GM23338 (cell line): ENCODE results near the gene SF1. TPM values are rescaled to one million over a fixed set of nuclear protein-coding genes. Genes with fewer than 3 reads are reported as not detected.

Experiments used
- ATAC-seq: fragments of 200-7000 bp; cut with Tn5 transposase; 3 replicates; pipeline ENCODE4 v1.9.1; 2020
- DNase-seq: peaks from one replicate; pipeline ENCODE4 v3.0.0-alpha.2; 2015; ENCODE audit warnings: low spot score
- H2AFZ ChIP-seq: fragments of 200-600 bp; sonication (generic); 2 replicates; pipeline ENCODE4 v1.8.0; 2016; ENCODE audit warnings: antibody characterized with exemption, mild to moderate bottlenecking, moderate library complexity
- H3F3A ChIP-seq: fragments of 200-600 bp; sonication (generic); replicated peaks from 2 replicates; pipeline ENCODE4 v1.8.0; 2017; ENCODE audit warnings: antibody characterized with exemption, mixed run types, low read depth
- H3K27ac ChIP-seq: fragments of 200-600 bp; sonication (generic); 2 replicates; pipeline ENCODE4 v1.6.1; 2016; ENCODE audit warnings: low read depth
- H3K27me3 ChIP-seq: fragments of 200-600 bp; sonication (generic); 2 replicates; pipeline ENCODE4 v1.8.0; 2016; ENCODE audit warnings: mild to moderate bottlenecking, mixed run types, moderate library complexity; ENCODE audit not compliant: insufficient read depth
- H3K36me3 ChIP-seq: fragments of 200-600 bp; sonication (generic); 2 replicates; pipeline ENCODE4 v1.8.0; 2016; ENCODE audit warnings: mild to moderate bottlenecking; ENCODE audit not compliant: insufficient read depth
- H3K4me1 ChIP-seq: fragments of 200-600 bp; sonication (generic); 2 replicates; pipeline ENCODE4 v1.8.0; 2016; ENCODE audit warnings: mild to moderate bottlenecking, moderate library complexity; ENCODE audit not compliant: insufficient read depth
- H3K4me2 ChIP-seq: fragments of 200-600 bp; sonication (generic); 2 replicates; pipeline ENCODE4 v1.7.1; 2017; ENCODE audit warnings: mixed run types
- H3K4me3 ChIP-seq: fragments of 200-600 bp; sonication (generic); 2 replicates; pipeline ENCODE4 v1.6.1; 2016; ENCODE audit warnings: mixed run types
- H3K79me2 ChIP-seq: fragments of 200-600 bp; sonication (generic); replicated peaks from 2 replicates; pipeline ENCODE4 v1.8.0; 2017; ENCODE audit warnings: mild to moderate bottlenecking; ENCODE audit not compliant: insufficient read depth
- H3K9me2 ChIP-seq: fragments of 200-600 bp; sonication (generic); 2 replicates; pipeline ENCODE4 v1.8.0; 2017; ENCODE audit not compliant: insufficient read depth
- H4K20me1 ChIP-seq: fragments of 200-600 bp; sonication (generic); replicated peaks from 2 replicates; pipeline ENCODE4 v1.8.0; 2017; ENCODE audit warnings: mild to moderate bottlenecking; ENCODE audit not compliant: insufficient read depth
- H3K27ac Mint-ChIP-seq: 2 replicates; pipeline ENCODE4 v1.8.0; 2020; ENCODE audit warnings: inconsistent platforms, mild to moderate bottlenecking, moderate library complexity, mixed read lengths
- H3K27me3 Mint-ChIP-seq: 3 replicates; pipeline ENCODE4 v1.8.0; 2022; ENCODE audit warnings: low read depth, mild to moderate bottlenecking, moderate library complexity, mixed read lengths, inconsistent platforms; ENCODE audit not compliant: insufficient read depth, poor library complexity
- H3K36me3 Mint-ChIP-seq: 3 replicates; pipeline ENCODE4 v1.8.0; 2021; ENCODE audit warnings: low read depth, mild to moderate bottlenecking, inconsistent platforms, moderate library complexity, mixed read lengths
- H3K4me1 Mint-ChIP-seq: 3 replicates; pipeline ENCODE4 v1.8.0; 2020; ENCODE audit warnings: mild to moderate bottlenecking, inconsistent platforms, mixed read lengths
- H3K4me3 Mint-ChIP-seq: 3 replicates; pipeline ENCODE4 v1.8.0; 2021; ENCODE audit warnings: moderate library complexity, mild to moderate bottlenecking, inconsistent platforms, mixed read lengths
- H3K9me3 Mint-ChIP-seq: 3 replicates; pipeline ENCODE4 v1.8.0; 2020; ENCODE audit warnings: moderate library complexity, mild to moderate bottlenecking, inconsistent platforms, mixed read lengths
- CREB1 ChIP-seq: fragments of 250-450 bp; sonication (Bioruptor Pico); IDR thresholded peaks from 2 replicates; pipeline ENCODE4 v1.5.0; 2020; ENCODE audit warnings: low read depth, mild to moderate bottlenecking, moderate library complexity
- EZH2 ChIP-seq: fragments of 200-600 bp; sonication (generic); IDR thresholded peaks from one replicate; pipeline ENCODE4 v1.8.0; 2017; ENCODE audit warnings: antibody characterized with exemption, mild to moderate bottlenecking, low read depth; ENCODE audit not compliant: unreplicated experiment
- EZH2phosphoT487 ChIP-seq: fragments of 200-600 bp; sonication (generic); IDR thresholded peaks from one replicate; pipeline ENCODE4 v1.8.1; 2018; ENCODE audit warnings: antibody characterized with exemption; ENCODE audit not compliant: unreplicated experiment
- JUNB ChIP-seq: IDR thresholded peaks from one replicate; pipeline ENCODE4 v1.6.1; 2016; ENCODE audit warnings: antibody characterized with exemption; ENCODE audit not compliant: unreplicated experiment
- NANOG ChIP-seq: IDR thresholded peaks from 2 replicates; pipeline ENCODE4 v1.6.1; 2016; ENCODE audit warnings: antibody characterized with exemption, borderline replicate concordance
- POLR2AphosphoS5 ChIP-seq: IDR thresholded peaks from 2 replicates; pipeline ENCODE4 v1.6.1; 2016; ENCODE audit warnings: antibody characterized with exemption, low read depth
- STAT1 ChIP-seq: IDR thresholded peaks from one replicate; pipeline ENCODE4 v1.6.1; 2016; ENCODE audit warnings: antibody characterized with exemption; ENCODE audit not compliant: unreplicated experiment
- ZNF114 ChIP-seq: fragments of 250-450 bp; sonication (Bioruptor Pico); IDR thresholded peaks from 2 replicates; pipeline ENCODE4 v1.5.0; 2020; ENCODE audit warnings: mild to moderate bottlenecking, moderate library complexity
- polyA plus RNA-seq: library from polyadenylated mRNA; unstranded; fragments of >200 nt; fragmentation: Nextera tagmentation; extraction: Ambion mirVana; gene quantifications from 2 replicates; pipeline ENCODE4 v1.2.1, GENCODE V29; 2016
- total RNA-seq: library from RNA; depleted of rRNA; stranded (reverse); fragments of >200 nt; shearing (Covaris generic); gene quantifications from 2 replicates; pipeline ENCODE4 v1.2.3, GENCODE V29; 2014
- TF ChIP-seq, protein P1 (sequence below): IDR thresholded peaks from one replicate; pipeline ENCODE4 v1.6.1; 2018; ENCODE audit warnings: antibody characterized with exemption; ENCODE audit not compliant: unreplicated experiment
- TF ChIP-seq, protein P2 (sequence below): IDR thresholded peaks from 2 replicates; pipeline ENCODE4 v1.6.1; 2016; ENCODE audit warnings: antibody characterized with exemption
- TF ChIP-seq, protein P3 (sequence below), 2 experiments: fragments of 200-600 bp in 1 of 2; sonication (generic) in 1 of 2; conservative IDR thresholded peaks; 2 replicates each; pipeline versions ENCODE4 v1.5.1 to v1.6.1; 2016 to 2017; ENCODE audit warnings: antibody characterized with exemption in 2 of 2, low read depth in 2 of 2, mild to moderate bottlenecking in 2 of 2, moderate library complexity in 1 of 2

The SF1 gene
- total and polyA plus RNA-seq, 2 experiments from 2014 or later: 76.9 to 252 TPM

DNA sequence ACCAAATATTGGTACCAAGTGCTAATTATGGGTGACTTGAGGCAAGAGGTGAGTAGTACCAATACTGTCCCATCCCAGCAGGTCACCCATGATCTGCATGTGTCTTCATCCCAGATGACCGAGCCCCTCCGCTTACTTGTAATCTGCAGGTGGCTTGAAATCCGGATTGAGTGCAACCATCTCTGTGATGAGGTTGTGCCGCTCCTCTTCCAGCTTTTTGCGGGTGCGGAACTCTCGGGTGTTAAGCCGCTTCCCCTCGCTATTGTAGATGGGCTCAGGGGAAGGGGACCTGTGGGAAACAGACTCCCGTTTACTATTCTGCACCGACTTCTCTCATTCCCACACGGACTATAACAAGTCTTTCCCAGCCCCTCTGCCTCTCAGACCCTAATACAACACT is 8.2 kb downstream of the SF1 start:
- H3K36me3 ChIP-seq: peaks cover 84% of the 10 kb centered on the region
- H3K27me3 Mint-ChIP-seq: peaks cover 22% of the 10 kb centered on the region
- H3K4me1 Mint-ChIP-seq: peaks cover 36% of the 10 kb centered on the region
- H2AFZ ChIP-seq: no peak overlapping the region
- no peaks in the 10 kb centered on the region for H3K27me3 ChIP-seq
- H3K36me3 Mint-ChIP-seq: peaks cover 97% of the 10 kb centered on the region
- peaks cover 75% of the 10 kb centered on the region for H3F3A ChIP-seq
- no peak for TF ChIP-seq ZNF114
- TF ChIP-seq, protein P1, sequence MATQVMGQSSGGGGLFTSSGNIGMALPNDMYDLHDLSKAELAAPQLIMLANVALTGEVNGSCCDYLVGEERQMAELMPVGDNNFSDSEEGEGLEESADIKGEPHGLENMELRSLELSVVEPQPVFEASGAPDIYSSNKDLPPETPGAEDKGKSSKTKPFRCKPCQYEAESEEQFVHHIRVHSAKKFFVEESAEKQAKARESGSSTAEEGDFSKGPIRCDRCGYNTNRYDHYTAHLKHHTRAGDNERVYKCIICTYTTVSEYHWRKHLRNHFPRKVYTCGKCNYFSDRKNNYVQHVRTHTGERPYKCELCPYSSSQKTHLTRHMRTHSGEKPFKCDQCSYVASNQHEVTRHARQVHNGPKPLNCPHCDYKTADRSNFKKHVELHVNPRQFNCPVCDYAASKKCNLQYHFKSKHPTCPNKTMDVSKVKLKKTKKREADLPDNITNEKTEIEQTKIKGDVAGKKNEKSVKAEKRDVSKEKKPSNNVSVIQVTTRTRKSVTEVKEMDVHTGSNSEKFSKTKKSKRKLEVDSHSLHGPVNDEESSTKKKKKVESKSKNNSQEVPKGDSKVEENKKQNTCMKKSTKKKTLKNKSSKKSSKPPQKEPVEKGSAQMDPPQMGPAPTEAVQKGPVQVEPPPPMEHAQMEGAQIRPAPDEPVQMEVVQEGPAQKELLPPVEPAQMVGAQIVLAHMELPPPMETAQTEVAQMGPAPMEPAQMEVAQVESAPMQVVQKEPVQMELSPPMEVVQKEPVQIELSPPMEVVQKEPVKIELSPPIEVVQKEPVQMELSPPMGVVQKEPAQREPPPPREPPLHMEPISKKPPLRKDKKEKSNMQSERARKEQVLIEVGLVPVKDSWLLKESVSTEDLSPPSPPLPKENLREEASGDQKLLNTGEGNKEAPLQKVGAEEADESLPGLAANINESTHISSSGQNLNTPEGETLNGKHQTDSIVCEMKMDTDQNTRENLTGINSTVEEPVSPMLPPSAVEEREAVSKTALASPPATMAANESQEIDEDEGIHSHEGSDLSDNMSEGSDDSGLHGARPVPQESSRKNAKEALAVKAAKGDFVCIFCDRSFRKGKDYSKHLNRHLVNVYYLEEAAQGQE: no peak
- TF ChIP-seq POLR2AphosphoS5: 0 out of 2 replicates have a peak, but pooled peaks have one; percentile 5
- TF ChIP-seq EZH2: no peak
- no peak for TF ChIP-seq NANOG
- no peak for TF ChIP-seq STAT1
- TF ChIP-seq CREB1 (CRISPR knock-in tag): no peak
- TF ChIP-seq, protein P2, sequence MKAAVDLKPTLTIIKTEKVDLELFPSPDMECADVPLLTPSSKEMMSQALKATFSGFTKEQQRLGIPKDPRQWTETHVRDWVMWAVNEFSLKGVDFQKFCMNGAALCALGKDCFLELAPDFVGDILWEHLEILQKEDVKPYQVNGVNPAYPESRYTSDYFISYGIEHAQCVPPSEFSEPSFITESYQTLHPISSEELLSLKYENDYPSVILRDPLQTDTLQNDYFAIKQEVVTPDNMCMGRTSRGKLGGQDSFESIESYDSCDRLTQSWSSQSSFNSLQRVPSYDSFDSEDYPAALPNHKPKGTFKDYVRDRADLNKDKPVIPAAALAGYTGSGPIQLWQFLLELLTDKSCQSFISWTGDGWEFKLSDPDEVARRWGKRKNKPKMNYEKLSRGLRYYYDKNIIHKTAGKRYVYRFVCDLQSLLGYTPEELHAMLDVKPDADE: no peak
- H3K4me2 ChIP-seq: no peak overlapping the region
- ATAC-seq: no peak
- no peak for DNase-seq
- H3K27ac Mint-ChIP-seq: no peak overlapping the region
- peaks cover 64% of the 10 kb centered on the region for H3K79me2 ChIP-seq
- peaks cover 6% of the 10 kb centered on the region for H3K4me1 ChIP-seq
- H3K9me3 Mint-ChIP-seq: no peaks in the 10 kb centered on the region
- H4K20me1 ChIP-seq: peaks cover 77% of the 10 kb centered on the region
- no peak overlapping the region; the same call in 2 of the 3 replicates for H3K4me3 Mint-ChIP-seq
- peak overlapping the region; percentile 50 for H3K27ac ChIP-seq
- no peaks in the 10 kb centered on the region for H3K9me2 ChIP-seq
- no peak overlapping the region for H3K4me3 ChIP-seq

GRCh38 chr11:64769283-64769682 is 9.1 kb downstream of the SF1 start:
- no peak overlapping the region for H3K4me3 ChIP-seq
- peaks cover 74% of the 10 kb centered on the region for H4K20me1 ChIP-seq
- H3K4me2 ChIP-seq: no peak overlapping the region
- H3K36me3 ChIP-seq: peaks cover 82% of the 10 kb centered on the region
- peaks cover 78% of the 10 kb centered on the region for H3F3A ChIP-seq
- H3K36me3 Mint-ChIP-seq: peaks cover 97% of the 10 kb centered on the region
- peaks cover 15% of the 10 kb centered on the region for H3K4me1 ChIP-seq
- DNase-seq (no peak), ATAC-seq (no peak)
- H3K27ac Mint-ChIP-seq: no peak overlapping the region; the same call in 1 of the 2 replicates
- H3K79me2 ChIP-seq: peaks cover 62% of the 10 kb centered on the region
- H3K27me3 Mint-ChIP-seq: peaks cover 28% of the 10 kb centered on the region
- no peak overlapping the region; the same call in 2 of the 3 replicates for H3K4me3 Mint-ChIP-seq
- H3K27ac ChIP-seq: peak overlapping the region; percentile 74
- no peaks in the 10 kb centered on the region for H3K27me3 ChIP-seq
- no peak overlapping the region for H2AFZ ChIP-seq
- H3K4me1 Mint-ChIP-seq: peaks cover 42% of the 10 kb centered on the region
- H3K9me2 ChIP-seq: no peaks in the 10 kb centered on the region
- H3K9me3 Mint-ChIP-seq: no peaks in the 10 kb centered on the region
- TF ChIP-seq, protein P3, sequence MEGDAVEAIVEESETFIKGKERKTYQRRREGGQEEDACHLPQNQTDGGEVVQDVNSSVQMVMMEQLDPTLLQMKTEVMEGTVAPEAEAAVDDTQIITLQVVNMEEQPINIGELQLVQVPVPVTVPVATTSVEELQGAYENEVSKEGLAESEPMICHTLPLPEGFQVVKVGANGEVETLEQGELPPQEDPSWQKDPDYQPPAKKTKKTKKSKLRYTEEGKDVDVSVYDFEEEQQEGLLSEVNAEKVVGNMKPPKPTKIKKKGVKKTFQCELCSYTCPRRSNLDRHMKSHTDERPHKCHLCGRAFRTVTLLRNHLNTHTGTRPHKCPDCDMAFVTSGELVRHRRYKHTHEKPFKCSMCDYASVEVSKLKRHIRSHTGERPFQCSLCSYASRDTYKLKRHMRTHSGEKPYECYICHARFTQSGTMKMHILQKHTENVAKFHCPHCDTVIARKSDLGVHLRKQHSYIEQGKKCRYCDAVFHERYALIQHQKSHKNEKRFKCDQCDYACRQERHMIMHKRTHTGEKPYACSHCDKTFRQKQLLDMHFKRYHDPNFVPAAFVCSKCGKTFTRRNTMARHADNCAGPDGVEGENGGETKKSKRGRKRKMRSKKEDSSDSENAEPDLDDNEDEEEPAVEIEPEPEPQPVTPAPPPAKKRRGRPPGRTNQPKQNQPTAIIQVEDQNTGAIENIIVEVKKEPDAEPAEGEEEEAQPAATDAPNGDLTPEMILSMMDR (conservative IDR thresholded peaks at IDR 0.05; ENCODE audit: low read depth in 2 of 2): no peak
- TF ChIP-seq CREB1 (CRISPR knock-in tag): no peak
- TF ChIP-seq, protein P2: no peak
- no peak for TF ChIP-seq EZH2phosphoT487
- TF ChIP-seq, protein P1: no peak
- TF ChIP-seq STAT1: no peak
- TF ChIP-seq POLR2AphosphoS5: no peak
- TF ChIP-seq ZNF114: no peak
- TF ChIP-seq EZH2: no peak
- no peak for TF ChIP-seq JUNB
